Liver (tissue), 9 donors: Measurements from ENCODE around the gene ZNF287. TPM values are rescaled to one million over a fixed set of nuclear protein-coding genes. Genes with fewer than 3 reads are reported as not detected.
A peak's percentile ranks its signal among the peaks of the same experiment; 100 is the strongest.
"Not testable (repeated sequence)": the region's sequence is repeated elsewhere in the genome, so short reads cannot be mapped to it uniquely, and the experiment has no call there.

Source experiments
- DNase-seq: peaks from one replicate; pipeline ENCODE4 v3.0.0-alpha.2; 2017; ENCODE audit warnings: low spot score
- H3K27ac ChIP-seq, 2 donors: one replicate each; pipeline ENCODE4 v1.7.0; 2013; ENCODE audit warnings: inconsistent platforms in 2 of 2, low read length in 2 of 2, control low read depth in 1 of 2, low read depth in 1 of 2, mild to moderate bottlenecking in 1 of 2
- H3K27me3 ChIP-seq, 4 donors: one replicate each; pipeline versions ENCODE4 v1.6.1 to v1.7.0; 2013; ENCODE audit warnings: low read length in 3 of 4, inconsistent platforms in 1 of 4, mild to moderate bottlenecking in 1 of 4, moderate library complexity in 1 of 4; ENCODE audit not compliant: control insufficient read depth in 4 of 4, insufficient read depth in 4 of 4
- H3K36me3 ChIP-seq, 4 donors: one replicate each; pipeline versions ENCODE4 v1.6.1 to v1.7.0; 2013; ENCODE audit warnings: low read length in 3 of 4, mild to moderate bottlenecking in 3 of 4, low read depth in 1 of 4, moderate library complexity in 1 of 4; ENCODE audit not compliant: control insufficient read depth in 4 of 4, insufficient read depth in 3 of 4
- H3K4me1 ChIP-seq, 4 donors: one replicate each; pipeline versions ENCODE4 v1.6.1 to v1.7.0; 2013; ENCODE audit warnings: low read length in 3 of 4, mild to moderate bottlenecking in 3 of 4, moderate library complexity in 1 of 4; ENCODE audit not compliant: control insufficient read depth in 4 of 4, insufficient read depth in 4 of 4
- H3K4me3 ChIP-seq, 3 donors: one replicate each; pipeline versions ENCODE4 v1.6.1 to v1.7.0; 2013; ENCODE audit warnings: low read length in 3 of 3, control low read depth in 1 of 3, low read depth in 1 of 3, mild to moderate bottlenecking in 1 of 3
- H3K9ac ChIP-seq, 2 donors: one replicate each; pipeline ENCODE4 v1.7.0; 2013; ENCODE audit warnings: low read length in 2 of 2, mild to moderate bottlenecking in 2 of 2, moderate library complexity in 2 of 2, control low read depth in 1 of 2, low read depth in 1 of 2
- H3K9me3 ChIP-seq, 4 donors: one replicate each; pipeline versions ENCODE4 v1.6.1 to v1.7.0; 2013; ENCODE audit warnings: low read length in 3 of 4; ENCODE audit not compliant: control insufficient read depth in 4 of 4
- ATF3 ChIP-seq: IDR thresholded peaks from 2 replicates; pipeline ENCODE4 v1.6.1; 2016; ENCODE audit warnings: antibody characterized with exemption
- CTCF ChIP-seq: fragments of 150-350 bp; IDR thresholded peaks from 2 replicates; pipeline ENCODE4 v1.5.1; 2017; ENCODE audit warnings: improper control_type of control experiment, low read depth, low read length; ENCODE audit not compliant: missing input control
- EGR1 ChIP-seq, 2 donors: IDR thresholded peaks; 2 replicates each; pipeline ENCODE4 v1.6.1; 2016 to 2018; ENCODE audit warnings: antibody characterized with exemption in 2 of 2, low read depth in 2 of 2
- FOXA1 ChIP-seq: IDR thresholded peaks from 2 replicates; pipeline ENCODE4 v1.6.1; 2016; ENCODE audit warnings: antibody characterized with exemption
- FOXA2 ChIP-seq: IDR thresholded peaks from 2 replicates; pipeline ENCODE4 v1.6.1; 2016; ENCODE audit warnings: antibody characterized with exemption
- GABPA ChIP-seq, 2 donors: IDR thresholded peaks in 1 of 2; conservative IDR thresholded peaks in 1 of 2; 2 replicates each; pipeline ENCODE4 v1.6.1; 2016; ENCODE audit warnings: antibody characterized with exemption in 2 of 2, mild to moderate bottlenecking in 1 of 2, moderate library complexity in 1 of 2
- HNF4A ChIP-seq, 2 donors: conservative IDR thresholded peaks; 2 replicates each; pipeline ENCODE4 v1.6.1; 2016; ENCODE audit warnings: antibody characterized with exemption in 2 of 2, mild to moderate bottlenecking in 2 of 2
- HNF4G ChIP-seq: IDR thresholded peaks from 2 replicates; pipeline ENCODE4 v1.6.1; 2016; ENCODE audit warnings: antibody characterized with exemption
- JUND ChIP-seq, 2 donors: IDR thresholded peaks; 2 replicates each; pipeline ENCODE4 v1.6.1; 2016; ENCODE audit warnings: antibody characterized with exemption in 2 of 2
- MAX ChIP-seq: IDR thresholded peaks from 2 replicates; pipeline ENCODE4 v1.6.1; 2016; ENCODE audit warnings: antibody characterized with exemption
- NR2F2 ChIP-seq: IDR thresholded peaks from 2 replicates; pipeline ENCODE4 v1.6.1; 2016; ENCODE audit warnings: antibody characterized with exemption
- RAD21 ChIP-seq, 2 donors: IDR thresholded peaks; 2 replicates each; pipeline ENCODE4 v1.6.1; 2016; ENCODE audit warnings: antibody characterized with exemption in 2 of 2, mild to moderate bottlenecking in 2 of 2
- REST ChIP-seq: IDR thresholded peaks from 2 replicates; pipeline ENCODE4 v1.6.1; 2016; ENCODE audit warnings: antibody characterized with exemption, mild to moderate bottlenecking
- RXRA ChIP-seq, 2 donors: IDR thresholded peaks; 2 replicates each; pipeline ENCODE4 v1.6.1; 2017 to 2018; ENCODE audit warnings: antibody characterized with exemption in 2 of 2, mild to moderate bottlenecking in 1 of 2
- SP1 ChIP-seq: IDR thresholded peaks from 2 replicates; pipeline ENCODE4 v1.6.1; 2018; ENCODE audit warnings: antibody characterized with exemption, mild to moderate bottlenecking
- TAF1 ChIP-seq: conservative IDR thresholded peaks from 2 replicates; pipeline ENCODE4 v1.6.1; 2016; ENCODE audit warnings: antibody characterized with exemption, mild to moderate bottlenecking
- YY1 ChIP-seq: IDR thresholded peaks from 2 replicates; pipeline ENCODE4 v1.6.1; 2016; ENCODE audit warnings: antibody characterized with exemption, mild to moderate bottlenecking
- ZBTB33 ChIP-seq: IDR thresholded peaks from 2 replicates; pipeline ENCODE4 v1.6.1; 2016; ENCODE audit warnings: antibody characterized with exemption
- WGBS: extraction: QIAGEN DNeasy Blood & Tissue Kit; methylation state at CpG from one replicate; pipeline ENCODE4 v1.1.7; 2013; 5-methylcytosine and 5-hydroxymethylcytosine counted together
- polyA plus RNA-seq, 2 donors: library from polyadenylated mRNA; stranded (reverse) in 1 of 2; unstranded in 1 of 2; fragments of 200-250 nt in 1 of 2; fragments of >200 nt in 1 of 2; fragmentation: Nextera tagmentation in 1 of 2; extraction: Ambion mirVana in 1 of 2; gene quantifications; one replicate each; pipeline versions ENCODE4 v1.2.1 to v1.2.3, GENCODE V29; 2013 to 2015
- total RNA-seq, 2 donors: library from RNA; depleted of rRNA; stranded (reverse); fragments of >200 nt; gene quantifications; one replicate each; pipeline ENCODE4 v1.2.3, GENCODE V29; 2014
- donor health status: healthy.
- donor health status: healthy.
- donor health status: healthy.
- donor health status: healthy.
- donor health status: healthy.

ZNF287 gene
- total and polyA plus RNA-seq, 4 donors = 0.40 to 1.2 (median 0.82) TPM

- DNase-seq, H3K4me1 ChIP-seq, H3K36me3 ChIP-seq, H3K4me3 ChIP-seq, H3K9ac ChIP-seq, H3K27me3 ChIP-seq, H3K27ac ChIP-seq, H3K9me3 ChIP-seq: not testable (repeated sequence)
- WGBS = 92% methylated on average over 6 of the region's 6 CpGs
These were observed 43.4 kb downstream of the ZNF287 start for GRCh38 chr17:16525556-16525955.

- no peak overlapping the region for H3K27ac ChIP-seq
- H3K4me1 ChIP-seq = peaks cover 0 to 6% (median 3%) of the 10 kb centered on the region in 4 donors
- no peak overlapping the region for H3K9ac ChIP-seq
- no peak overlapping the region for H3K4me3 ChIP-seq
- no peaks in the 10 kb centered on the region for H3K36me3 ChIP-seq
- no peaks in the 10 kb centered on the region for H3K27me3 ChIP-seq
- TF ChIP-seq GABPA (IDR thresholded peaks at IDR 0.05 in 1 of 2, conservative IDR thresholded peaks at IDR 0.05 in 1 of 2) (no peak), JUND (IDR thresholded peaks at IDR 0.05) (no peak), RXRA (IDR thresholded peaks at IDR 0.05) (peak; percentile 47 to 66), YY1 (peak; percentile 39), MAX (no peak), HNF4A (conservative IDR thresholded peaks at IDR 0.05) (peak; percentile 58 to 64), REST (no peak), RAD21 (IDR thresholded peaks at IDR 0.05) (peak; percentile 100), SP1 (peak; percentile 35), FOXA2 (no peak), ATF3 (no peak), TAF1 (peak; percentile 59), HNF4G (peak; percentile 16), ZBTB33 (no peak), CTCF (peak; percentile 95), EGR1 (IDR thresholded peaks at IDR 0.05; ENCODE audit: low read depth in 2 of 2) (no peak), FOXA1 (no peak), NR2F2 (no peak)
- DNase-seq = peak; percentile 69
- H3K9me3 ChIP-seq = no peaks in the 10 kb centered on the region
- 21% methylated on average over 7 of the region's 7 CpGs for WGBS
These were observed 47.8 kb downstream of the ZNF287 start for GRCh38 chr17:16521070-16521727.
